IPS-18a (cell line): ENCODE data around the gene CRYBB2.
"Not testable (repeated sequence)": the region's sequence is repeated elsewhere in the genome, so short reads cannot be mapped to it uniquely, and the experiment has no call there.

ENCODE experiments used
- H3K27ac ChIP-seq: one replicate; pipeline ENCODE4 v1.5.1; 2013; ENCODE audit warnings: low read length
- H3K27me3 ChIP-seq: one replicate; pipeline ENCODE4 v1.6.1; 2013; ENCODE audit warnings: mild to moderate bottlenecking, low read length; ENCODE audit not compliant: control insufficient read depth, insufficient read depth
- H3K36me3 ChIP-seq: one replicate; pipeline ENCODE4 v1.6.1; 2013; ENCODE audit warnings: low read depth, low read length; ENCODE audit not compliant: control insufficient read depth
- H3K4me1 ChIP-seq: one replicate; pipeline ENCODE4 v1.6.1; 2013; ENCODE audit warnings: low read depth, low read length; ENCODE audit not compliant: control insufficient read depth
- H3K4me3 ChIP-seq: one replicate; pipeline ENCODE4 v1.5.1; 2013; ENCODE audit warnings: low read length
- H3K9ac ChIP-seq: one replicate; pipeline ENCODE4 v1.6.1; 2013; ENCODE audit warnings: mild to moderate bottlenecking, low read length, moderate library complexity
- H3K9me3 ChIP-seq: one replicate; pipeline ENCODE4 v1.6.1; 2013; ENCODE audit warnings: low read depth, low read length; ENCODE audit not compliant: control insufficient read depth

Gene CRYBB2

DNA sequence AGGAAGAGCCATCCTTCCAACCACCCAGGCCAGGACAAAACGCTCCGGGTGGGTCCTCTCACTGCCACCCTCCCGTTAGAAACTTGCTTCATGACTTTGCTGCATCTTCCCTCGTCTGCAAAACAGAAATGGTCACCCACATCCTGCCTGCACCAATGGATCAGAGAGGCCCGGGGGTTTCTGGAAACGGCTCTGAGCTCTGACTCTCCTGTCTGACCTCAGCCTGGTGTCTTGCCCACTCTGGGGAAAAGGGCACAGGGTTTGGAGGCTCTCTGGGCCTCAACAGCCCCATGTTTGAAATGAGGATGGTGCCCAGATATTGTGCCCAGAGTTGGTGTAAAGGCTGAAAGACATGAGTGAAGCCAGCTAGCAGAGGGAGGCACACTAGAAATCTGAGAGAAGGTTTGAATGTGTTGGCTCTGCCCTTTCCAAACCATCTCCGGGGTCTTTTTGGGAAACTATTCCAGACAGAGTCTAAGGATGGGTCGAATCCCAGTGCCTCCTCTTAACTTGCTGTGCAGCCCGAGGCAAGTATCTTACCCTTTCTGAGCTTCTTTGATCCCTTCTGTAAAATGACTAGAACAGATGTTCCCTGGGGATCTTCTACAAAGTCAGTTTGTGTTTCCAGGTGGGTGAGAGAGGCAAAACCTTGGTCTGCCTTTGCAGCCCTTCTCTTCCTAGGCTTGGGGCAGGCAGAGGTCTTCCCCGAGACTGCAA lies 17.7 kb upstream of the CRYBB2 start:
- H3K9ac ChIP-seq: no peak overlapping the region
- H3K9me3 ChIP-seq: no peaks in the 10 kb centered on the region
- no peaks in the 10 kb centered on the region for H3K27me3 ChIP-seq
- H3K36me3 ChIP-seq: no peaks in the 10 kb centered on the region
- H3K27ac ChIP-seq: no peak overlapping the region
- H3K4me3 ChIP-seq: no peak overlapping the region
- H3K4me1 ChIP-seq: no peaks in the 10 kb centered on the region

DNA sequence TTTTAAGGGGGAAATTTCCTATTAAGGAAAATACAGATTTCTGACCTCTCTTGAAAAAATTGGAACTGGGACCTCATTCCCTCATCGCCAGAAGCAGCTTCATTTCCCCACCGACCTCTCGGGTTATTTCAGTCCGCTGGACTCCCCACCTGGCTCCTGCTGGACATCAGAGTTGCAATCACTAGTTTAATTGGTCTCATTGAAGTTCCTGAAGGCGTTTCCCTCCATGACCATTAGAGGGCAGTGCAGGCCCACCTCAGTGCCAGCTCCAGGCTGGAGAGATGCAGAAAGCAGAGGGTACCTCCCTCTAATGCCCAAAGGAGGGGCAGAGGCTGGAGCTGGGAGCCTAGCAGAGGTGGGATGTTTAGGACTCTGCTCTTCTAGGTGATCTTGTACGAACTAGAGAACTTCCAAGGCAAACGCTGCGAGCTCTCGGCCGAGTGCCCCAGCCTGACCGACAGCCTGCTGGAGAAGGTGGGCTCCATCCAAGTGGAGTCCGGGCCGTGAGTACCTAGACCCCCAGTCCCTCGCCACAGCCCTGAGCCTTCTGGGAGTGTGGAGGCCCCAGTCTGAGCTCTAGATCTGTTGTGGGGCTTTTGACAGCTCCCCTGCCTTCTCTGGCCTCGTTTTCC lies 17.0 kb upstream of the CRYBB2 start:
- Histone ChIP-seq H3K9ac (no peak overlapping the region), H3K9me3 (no peaks in the 10 kb centered on the region), H3K4me1 (no peaks in the 10 kb centered on the region), H3K27ac (no peak overlapping the region), H3K36me3 (no peaks in the 10 kb centered on the region), H3K4me3 (no peak overlapping the region), H3K27me3 (no peaks in the 10 kb centered on the region)

DNA sequence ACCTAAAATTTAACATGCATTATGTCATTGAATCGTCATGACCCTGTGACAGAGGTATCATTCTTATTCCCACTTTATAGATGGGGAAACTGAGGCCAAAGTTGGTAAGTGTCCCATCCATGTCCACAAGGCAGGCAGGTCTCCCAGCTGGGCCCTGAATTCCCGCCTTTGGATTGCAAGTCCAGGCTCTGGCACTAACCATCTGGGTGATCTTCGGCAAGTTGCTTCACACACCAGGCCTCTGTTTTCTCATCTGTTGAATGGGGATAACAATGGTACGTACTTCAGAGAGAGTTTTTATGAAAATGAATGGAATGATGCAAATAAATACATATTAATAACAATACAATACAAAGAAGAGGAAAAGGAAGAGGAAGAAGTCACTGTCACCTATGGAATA lies 16.4 kb upstream of the CRYBB2 start:
- Histone ChIP-seq H3K36me3 (no peaks in the 10 kb centered on the region), H3K4me1 (no peaks in the 10 kb centered on the region), H3K9me3 (no peaks in the 10 kb centered on the region), H3K9ac (no peak overlapping the region), H3K27me3 (no peaks in the 10 kb centered on the region), H3K4me3 (no peak overlapping the region), H3K27ac (no peak overlapping the region)

DNA sequence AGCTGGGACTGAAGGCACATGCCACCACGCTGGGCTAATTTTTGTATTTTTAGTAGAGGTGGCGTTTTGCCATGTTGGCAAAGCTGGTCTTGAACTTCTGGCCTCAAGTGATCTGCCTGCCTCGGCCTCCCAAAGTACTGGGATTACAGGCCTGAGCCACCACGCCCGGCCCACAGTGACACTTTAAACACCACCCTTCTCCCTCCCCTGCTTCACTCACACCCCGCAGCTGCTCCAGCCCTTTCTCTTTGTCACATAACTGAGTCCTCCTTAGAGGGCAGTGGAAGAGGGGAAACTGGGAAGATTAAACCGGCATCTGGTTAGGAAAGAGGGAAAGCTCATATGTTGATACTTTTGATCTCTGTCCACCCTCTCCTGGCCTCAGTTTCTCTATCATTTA lies 14.9 kb upstream of the CRYBB2 start:
- not testable (repeated sequence) for H3K4me1 ChIP-seq, H3K9me3 ChIP-seq, H3K27ac ChIP-seq, H3K36me3 ChIP-seq, H3K9ac ChIP-seq, H3K27me3 ChIP-seq, H3K4me3 ChIP-seq

DNA sequence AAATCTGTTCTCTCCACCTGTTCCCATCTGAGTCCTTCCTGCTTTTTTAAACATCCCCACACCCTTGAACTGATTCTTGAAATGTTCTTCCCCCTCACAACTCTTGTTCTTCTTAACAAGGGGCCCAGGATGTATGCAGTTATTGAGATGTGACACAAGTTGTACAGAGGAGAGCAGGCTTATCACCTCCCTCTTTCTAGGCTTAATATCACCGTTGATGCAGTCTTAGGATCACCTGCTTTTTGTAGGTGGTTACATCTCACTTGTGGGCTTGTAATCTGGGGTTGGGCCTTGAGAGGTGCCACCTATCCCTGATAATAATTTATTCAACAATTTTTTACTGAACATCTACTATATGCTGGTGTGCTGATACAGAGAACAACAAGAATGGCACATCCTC lies 13.6 kb upstream of the CRYBB2 start:
- Histone ChIP-seq H3K36me3 (no peaks in the 10 kb centered on the region), H3K4me1 (no peaks in the 10 kb centered on the region), H3K27ac (no peak overlapping the region), H3K9me3 (no peaks in the 10 kb centered on the region), H3K4me3 (no peak overlapping the region), H3K27me3 (no peaks in the 10 kb centered on the region), H3K9ac (no peak overlapping the region)

DNA sequence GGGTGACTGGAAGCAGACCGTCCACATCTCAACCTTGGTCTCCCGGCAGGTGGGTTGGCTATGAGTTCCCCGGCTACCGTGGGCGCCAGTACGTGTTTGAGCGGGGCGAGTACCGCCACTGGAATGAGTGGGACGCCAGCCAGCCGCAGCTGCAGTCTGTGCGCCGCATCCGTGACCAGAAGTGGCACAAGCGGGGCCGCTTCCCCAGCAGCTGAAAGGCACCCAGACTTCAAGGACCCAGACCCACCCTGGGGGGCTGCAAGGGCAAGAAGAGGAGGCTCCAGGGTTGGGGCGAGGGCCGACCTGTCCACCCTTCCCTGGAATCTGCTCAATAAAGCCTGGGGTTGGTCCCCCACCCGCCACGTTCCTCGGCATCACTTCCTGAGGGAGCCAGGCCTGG lies 12.4 kb upstream of the CRYBB2 start:
- Histone ChIP-seq H3K27ac (no peak overlapping the region), H3K27me3 (no peaks in the 10 kb centered on the region), H3K4me1 (no peaks in the 10 kb centered on the region), H3K4me3 (no peak overlapping the region), H3K9me3 (no peaks in the 10 kb centered on the region), H3K9ac (no peak overlapping the region), H3K36me3 (no peaks in the 10 kb centered on the region)

DNA sequence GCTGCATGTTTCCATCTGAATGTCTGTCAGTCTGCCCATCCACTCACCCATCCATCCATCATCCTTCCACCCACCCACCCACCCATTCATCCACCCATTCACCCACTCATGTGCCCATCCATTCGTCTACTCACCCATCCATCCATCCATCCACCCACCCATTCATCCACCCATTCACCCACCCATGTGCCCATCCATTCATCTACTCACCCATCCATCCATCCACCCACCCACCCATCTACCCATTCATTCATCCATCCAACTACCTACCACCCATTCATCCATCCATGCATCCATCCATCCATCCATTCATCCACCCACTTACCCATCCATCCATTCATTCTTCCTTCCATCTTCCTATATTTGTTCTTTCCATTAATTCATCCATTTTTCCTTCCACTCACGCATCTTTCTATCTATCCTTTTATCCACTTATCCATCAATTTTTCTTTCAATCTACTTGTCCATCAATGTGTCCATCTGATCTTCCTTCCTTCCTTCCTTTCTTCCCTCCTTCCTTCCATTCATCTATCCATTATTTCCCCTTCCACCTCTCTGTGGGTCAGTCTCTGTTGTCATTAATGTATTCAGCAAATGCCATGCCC lies 11.8 kb upstream of the CRYBB2 start:
- Histone ChIP-seq H3K36me3 (no peaks in the 10 kb centered on the region), H3K9me3 (no peaks in the 10 kb centered on the region), H3K27me3 (no peaks in the 10 kb centered on the region), H3K9ac (no peak overlapping the region), H3K4me1 (no peaks in the 10 kb centered on the region), H3K27ac (no peak overlapping the region), H3K4me3 (no peak overlapping the region)

DNA sequence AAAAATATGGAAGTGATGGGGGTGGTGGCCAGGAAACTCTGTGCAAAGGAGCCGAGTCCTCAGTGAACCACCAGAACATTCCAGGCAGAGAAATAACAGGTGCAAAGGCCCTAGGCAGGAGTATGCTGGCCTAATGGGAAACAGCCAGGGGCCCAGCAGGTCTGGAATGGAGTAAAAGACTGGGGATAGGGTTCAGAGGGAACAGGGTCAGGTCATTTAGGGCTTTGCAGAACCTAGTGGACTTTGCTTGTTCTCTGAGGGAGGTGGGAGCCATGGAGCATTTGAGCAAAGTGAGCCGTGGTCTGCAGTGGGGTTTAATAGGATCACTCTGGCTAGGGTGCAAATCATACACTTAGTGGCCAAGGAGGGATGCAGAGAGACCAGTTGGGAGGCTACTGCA lies 11.1 kb upstream of the CRYBB2 start:
- Histone ChIP-seq H3K36me3 (no peaks in the 10 kb centered on the region), H3K9me3 (no peaks in the 10 kb centered on the region), H3K4me1 (no peaks in the 10 kb centered on the region), H3K9ac (no peak overlapping the region), H3K27ac (no peak overlapping the region), H3K4me3 (no peak overlapping the region), H3K27me3 (no peaks in the 10 kb centered on the region)

DNA sequence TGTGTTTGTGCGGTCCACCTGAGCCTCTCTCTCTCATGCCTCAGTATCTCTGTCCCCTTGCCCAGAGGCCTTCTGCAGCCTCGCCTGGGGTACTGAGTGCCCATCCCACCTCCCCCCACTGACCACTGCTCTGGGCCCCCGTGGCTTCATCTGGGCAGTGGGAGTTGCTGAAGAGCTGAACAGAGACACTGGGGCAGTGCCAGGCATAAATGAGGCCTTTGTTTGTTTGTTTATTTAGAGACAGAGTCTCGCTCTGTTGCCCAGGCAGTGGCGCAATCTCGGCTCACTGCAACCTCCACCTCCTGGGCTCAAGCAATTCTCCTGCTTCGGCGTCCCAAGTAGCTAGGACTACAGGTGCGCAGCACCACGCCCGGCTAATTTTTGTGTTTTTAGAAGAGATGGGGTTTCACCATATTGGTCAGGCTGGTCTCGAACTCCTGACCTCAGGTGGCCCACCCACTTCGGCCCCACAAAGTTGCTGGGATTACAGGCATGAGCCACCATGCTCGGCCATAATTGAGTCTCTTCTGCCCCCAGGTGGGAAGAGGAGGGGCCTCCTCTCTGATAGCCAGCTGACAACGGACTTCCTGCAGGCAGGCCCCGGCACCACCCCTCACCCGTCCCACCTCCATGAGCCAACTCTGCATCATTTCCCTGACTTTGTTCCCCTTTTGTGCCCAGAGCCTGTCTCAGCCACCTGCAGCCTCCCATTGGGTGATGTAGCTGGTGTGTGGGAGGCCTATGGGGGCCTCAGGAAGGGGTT lies 10.5 kb upstream of the CRYBB2 start:
- Histone ChIP-seq H3K9me3 (no peaks in the 10 kb centered on the region), H3K9ac (no peak overlapping the region), H3K36me3 (no peaks in the 10 kb centered on the region), H3K4me1 (no peaks in the 10 kb centered on the region), H3K27me3 (no peaks in the 10 kb centered on the region), H3K4me3 (no peak overlapping the region), H3K27ac (no peak overlapping the region)

DNA sequence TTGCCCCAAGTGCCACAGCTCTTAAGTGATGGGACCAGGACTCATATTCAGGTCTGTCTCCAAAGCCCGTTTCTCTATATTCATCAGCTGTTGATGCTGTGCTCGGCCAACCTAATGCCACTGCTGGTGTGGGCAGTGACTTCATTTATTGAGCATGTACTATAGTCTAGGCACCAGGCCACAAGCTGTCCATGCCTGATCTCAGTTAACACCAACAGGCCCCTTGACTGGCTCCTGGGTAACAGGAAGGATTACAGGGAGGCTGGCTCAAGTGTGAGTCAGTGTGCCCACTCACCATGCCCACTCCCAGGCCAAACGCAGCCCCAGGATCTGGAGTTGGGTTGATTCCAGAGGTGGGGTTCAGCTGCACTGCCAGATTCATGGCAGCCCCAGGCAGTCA lies 8.6 kb upstream of the CRYBB2 start:
- no peaks in the 10 kb centered on the region for H3K36me3 ChIP-seq
- no peaks in the 10 kb centered on the region for H3K4me1 ChIP-seq
- no peaks in the 10 kb centered on the region for H3K9me3 ChIP-seq
- H3K27ac ChIP-seq: no peak overlapping the region
- no peak overlapping the region for H3K9ac ChIP-seq
- H3K4me3 ChIP-seq: no peak overlapping the region
- no peaks in the 10 kb centered on the region for H3K27me3 ChIP-seq

DNA sequence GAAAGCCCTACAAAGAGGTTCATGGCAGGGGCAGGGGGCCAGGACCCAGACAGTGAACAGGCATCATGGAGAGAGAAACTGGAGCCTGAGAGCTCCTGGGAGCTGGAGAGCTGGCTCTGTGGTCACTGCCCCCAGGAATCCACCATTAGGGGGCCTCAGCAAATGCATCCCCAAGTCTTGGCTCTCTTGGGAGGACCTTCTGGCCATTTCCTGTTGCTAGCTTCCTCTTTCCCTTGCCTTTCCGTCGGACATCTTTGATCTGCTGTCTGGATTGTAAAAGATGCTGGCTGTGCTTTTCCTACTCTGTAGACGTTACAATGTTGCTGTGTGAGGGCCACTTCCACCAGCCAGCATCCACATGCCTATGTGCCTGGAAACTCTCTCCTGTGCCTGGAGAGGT lies 7.1 kb upstream of the CRYBB2 start:
- no peak overlapping the region for H3K9ac ChIP-seq
- H3K4me1 ChIP-seq: no peaks in the 10 kb centered on the region
- no peaks in the 10 kb centered on the region for H3K36me3 ChIP-seq
- H3K4me3 ChIP-seq: no peak overlapping the region
- no peak overlapping the region for H3K27ac ChIP-seq
- no peaks in the 10 kb centered on the region for H3K27me3 ChIP-seq
- no peaks in the 10 kb centered on the region for H3K9me3 ChIP-seq
